ENCODE measurements around the gene TRAP1.
A peak's percentile ranks its signal among the peaks of the same experiment; 100 is the strongest.

Gene TRAP1

DNA sequence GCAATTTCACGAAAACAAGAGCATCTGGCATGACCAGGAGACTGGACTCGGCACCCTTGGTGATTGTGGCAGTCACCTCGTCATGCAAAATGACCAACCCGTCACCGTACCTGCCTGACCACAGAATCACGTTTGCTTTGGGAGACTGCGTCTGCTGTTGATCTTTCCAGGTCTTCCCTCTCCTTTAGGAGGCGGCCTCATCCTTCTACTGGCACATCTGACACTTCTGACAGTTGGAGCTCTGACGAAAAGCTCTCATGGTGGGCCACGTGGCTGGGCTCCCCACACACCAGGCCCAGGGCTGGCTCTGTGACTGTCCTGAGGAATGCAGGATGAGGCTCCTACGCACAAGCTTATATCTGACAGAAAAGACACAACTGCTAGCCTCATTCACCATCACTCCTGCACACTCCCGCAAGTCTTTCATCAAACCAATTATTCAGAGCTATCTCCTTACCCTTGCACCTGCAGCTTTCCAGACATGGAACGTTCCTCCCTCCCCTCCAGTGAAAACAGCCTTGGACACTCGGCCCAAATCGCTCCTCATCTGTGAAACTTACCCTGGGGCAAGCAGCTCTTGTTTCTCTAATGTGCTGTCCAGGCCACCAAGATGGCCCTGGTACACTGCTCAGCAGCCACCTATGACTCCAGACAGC is 3.6 kb downstream of the TRAP1 start:
- no peak overlapping the region for H3K4me3 Mint-ChIP-seq
- no peaks in the 10 kb centered on the region for H3K27me3 Mint-ChIP-seq
- H3K27ac Mint-ChIP-seq, result no peak overlapping the region
- peaks cover 14% of the 10 kb centered on the region for H3K4me1 Mint-ChIP-seq
- DNase-seq (ENCODE audit: low spot score in 2 of 2), result no peak
- peaks cover 2% of the 10 kb centered on the region for H3K36me3 Mint-ChIP-seq
- H3K9me3 Mint-ChIP-seq, result no peaks in the 10 kb centered on the region
- no peak for ATAC-seq (ENCODE audit: low read depth)

DNA sequence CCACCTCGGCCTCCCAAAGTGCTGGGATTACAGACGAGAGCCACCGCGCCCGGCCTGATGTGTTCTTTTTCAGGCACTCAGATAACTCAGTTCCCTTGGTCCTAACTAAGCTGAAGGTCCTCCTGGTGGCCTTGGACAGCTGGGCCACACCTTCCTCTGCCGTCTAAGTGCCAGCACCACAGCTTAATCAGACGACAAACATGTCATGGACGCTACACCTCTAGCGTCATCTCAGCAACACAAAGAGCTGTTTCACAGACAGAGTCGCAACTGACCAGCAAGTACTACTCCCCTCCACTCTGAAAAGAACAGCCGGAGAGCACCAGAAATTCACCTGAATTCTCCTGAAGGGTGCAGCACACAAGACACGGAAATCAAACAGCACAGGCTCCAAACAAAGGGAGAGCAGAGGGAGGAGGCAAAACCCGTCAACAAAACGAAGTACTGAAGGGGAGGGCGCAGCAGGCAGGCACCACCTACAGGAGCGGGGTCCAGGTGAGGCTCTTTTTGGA is 4.4 kb downstream of the TRAP1 start:
- Mint-ChIP-seq H3K36me3 (peaks cover 2% of the 10 kb centered on the region), H3K4me1 (peaks cover 11% of the 10 kb centered on the region), H3K4me3 (no peak overlapping the region), H3K9me3 (no peaks in the 10 kb centered on the region), H3K27ac (no peak overlapping the region), H3K27me3 (no peaks in the 10 kb centered on the region)
- DNase-seq (ENCODE audit: low spot score in 2 of 2) (no peak), ATAC-seq (ENCODE audit: low read depth) (no peak)

DNA sequence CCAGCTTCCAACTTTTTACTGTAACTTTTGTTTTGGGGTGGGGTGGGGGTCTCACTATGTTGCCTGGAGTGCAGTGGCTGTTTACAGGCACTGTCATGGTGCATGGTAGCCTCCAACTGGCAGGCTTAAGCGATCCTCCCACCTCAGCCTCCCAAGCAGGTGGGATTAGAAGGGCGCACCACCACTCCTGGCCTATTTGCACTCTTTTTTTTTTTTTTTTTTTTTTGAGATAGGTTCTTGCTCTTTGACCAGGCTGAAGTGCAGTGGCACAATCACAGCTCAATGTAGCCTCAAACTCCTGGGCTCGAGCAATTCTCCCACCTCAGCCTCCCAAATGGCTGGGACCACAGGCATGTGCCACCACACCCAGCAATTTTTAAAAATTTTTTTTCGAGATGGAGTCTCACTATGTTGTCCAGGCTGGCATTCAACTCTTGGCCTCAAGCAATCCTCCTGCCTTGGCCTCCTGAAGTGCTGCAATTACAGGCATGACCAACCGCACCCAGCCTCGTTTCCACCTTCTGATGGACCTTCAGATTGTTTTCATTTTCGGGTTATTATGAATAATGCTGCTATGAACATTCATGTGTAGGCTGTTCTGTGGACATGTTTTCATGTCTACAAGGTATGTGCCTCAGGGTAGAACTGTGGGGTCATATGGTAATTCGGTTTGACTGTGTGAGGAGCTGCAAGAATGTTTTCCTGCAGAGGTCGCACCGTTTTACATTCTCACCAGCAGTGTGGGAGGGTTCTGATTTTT is 10.9 kb downstream of the TRAP1 start:
- Mint-ChIP-seq H3K27me3 (no peaks in the 10 kb centered on the region), H3K9me3 (no peaks in the 10 kb centered on the region), H3K4me3 (no peak overlapping the region), H3K36me3 (peaks cover 2% of the 10 kb centered on the region), H3K27ac (no peak overlapping the region), H3K4me1 (peaks cover 3% of the 10 kb centered on the region)
- ATAC-seq (ENCODE audit: low read depth) (no peak), DNase-seq (ENCODE audit: low spot score in 2 of 2) (no peak)

DNA sequence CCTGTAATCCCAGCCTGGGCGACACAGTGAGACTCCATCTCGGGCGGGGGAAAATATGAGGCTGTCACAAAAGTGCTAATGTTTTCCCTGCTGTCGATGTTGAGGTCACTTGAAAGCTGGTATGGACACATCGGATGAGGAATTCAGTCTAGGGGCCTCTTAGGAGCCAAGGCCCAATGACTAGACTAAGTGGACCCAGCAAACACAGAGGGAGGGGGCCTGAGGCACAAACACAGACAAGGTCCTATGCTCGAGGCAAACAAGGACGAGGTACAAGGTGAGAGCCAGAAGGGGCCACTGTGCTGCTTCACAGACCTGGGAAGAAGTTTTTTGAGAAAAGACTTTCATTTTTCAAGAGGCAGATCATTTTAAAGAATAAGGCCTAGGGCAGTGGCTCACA is 15.2 kb downstream of the TRAP1 start:
- DNase-seq (ENCODE audit: low spot score in 2 of 2) (no peak), ATAC-seq (ENCODE audit: low read depth) (no peak)
- Mint-ChIP-seq H3K27ac (no peak overlapping the region), H3K27me3 (no peaks in the 10 kb centered on the region), H3K36me3 (peaks cover 2% of the 10 kb centered on the region), H3K4me3 (no peak overlapping the region), H3K9me3 (no peaks in the 10 kb centered on the region), H3K4me1 (peaks cover 3% of the 10 kb centered on the region)

DNA sequence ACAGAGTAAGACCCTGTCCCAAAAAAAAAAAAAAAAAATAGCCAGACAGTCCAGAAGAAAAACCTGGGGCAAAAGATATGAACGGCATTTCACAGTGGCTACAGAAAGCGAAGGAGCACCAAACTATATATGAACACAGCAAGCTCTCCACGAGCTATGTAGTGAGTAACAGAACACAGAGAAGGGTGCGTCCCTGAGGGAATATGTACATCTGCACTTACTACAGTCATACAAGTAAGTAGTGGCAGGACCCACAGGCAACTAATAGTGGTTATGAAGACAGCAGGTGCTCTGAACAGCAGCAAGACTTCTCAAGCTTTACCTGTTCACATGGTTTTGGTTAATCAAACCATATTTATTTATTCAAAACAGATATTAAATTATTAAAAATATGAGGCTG is 15.8 kb downstream of the TRAP1 start:
- Mint-ChIP-seq H3K4me1 (peaks cover 3% of the 10 kb centered on the region), H3K4me3 (no peak overlapping the region), H3K27ac (no peak overlapping the region), H3K9me3 (no peaks in the 10 kb centered on the region), H3K36me3 (peaks cover 2% of the 10 kb centered on the region), H3K27me3 (no peaks in the 10 kb centered on the region)
- no peak for ATAC-seq (ENCODE audit: low read depth)
- no peak for DNase-seq (ENCODE audit: low spot score in 2 of 2)

DNA sequence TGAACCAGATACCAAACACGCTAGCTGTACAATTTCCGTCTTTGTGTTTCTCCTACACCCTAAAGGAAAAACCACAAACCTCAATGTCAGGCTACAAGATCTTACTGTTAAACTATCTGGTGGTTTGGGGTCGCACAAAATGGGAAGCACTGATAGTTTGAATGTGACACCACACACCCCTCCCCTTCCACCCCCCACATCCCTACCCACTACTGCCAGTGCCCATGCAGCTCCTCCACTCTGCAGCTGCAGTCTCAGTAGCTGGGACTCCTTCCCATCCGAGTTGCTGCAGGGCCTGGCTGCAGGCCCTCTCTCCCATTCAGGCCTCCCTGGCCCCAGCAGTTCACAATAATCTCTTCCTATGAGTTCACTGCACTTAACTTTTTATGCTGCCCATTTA is 18.4 kb downstream of the TRAP1 start:
- no peak for DNase-seq (ENCODE audit: low spot score in 2 of 2)
- peaks cover 2% of the 10 kb centered on the region for H3K4me1 Mint-ChIP-seq
- H3K27me3 Mint-ChIP-seq, result no peaks in the 10 kb centered on the region
- no peak overlapping the region for H3K27ac Mint-ChIP-seq
- H3K4me3 Mint-ChIP-seq, result no peak overlapping the region
- H3K36me3 Mint-ChIP-seq, result peaks cover 6% of the 10 kb centered on the region
- ATAC-seq (ENCODE audit: low read depth), result no peak
- no peaks in the 10 kb centered on the region for H3K9me3 Mint-ChIP-seq

DNA sequence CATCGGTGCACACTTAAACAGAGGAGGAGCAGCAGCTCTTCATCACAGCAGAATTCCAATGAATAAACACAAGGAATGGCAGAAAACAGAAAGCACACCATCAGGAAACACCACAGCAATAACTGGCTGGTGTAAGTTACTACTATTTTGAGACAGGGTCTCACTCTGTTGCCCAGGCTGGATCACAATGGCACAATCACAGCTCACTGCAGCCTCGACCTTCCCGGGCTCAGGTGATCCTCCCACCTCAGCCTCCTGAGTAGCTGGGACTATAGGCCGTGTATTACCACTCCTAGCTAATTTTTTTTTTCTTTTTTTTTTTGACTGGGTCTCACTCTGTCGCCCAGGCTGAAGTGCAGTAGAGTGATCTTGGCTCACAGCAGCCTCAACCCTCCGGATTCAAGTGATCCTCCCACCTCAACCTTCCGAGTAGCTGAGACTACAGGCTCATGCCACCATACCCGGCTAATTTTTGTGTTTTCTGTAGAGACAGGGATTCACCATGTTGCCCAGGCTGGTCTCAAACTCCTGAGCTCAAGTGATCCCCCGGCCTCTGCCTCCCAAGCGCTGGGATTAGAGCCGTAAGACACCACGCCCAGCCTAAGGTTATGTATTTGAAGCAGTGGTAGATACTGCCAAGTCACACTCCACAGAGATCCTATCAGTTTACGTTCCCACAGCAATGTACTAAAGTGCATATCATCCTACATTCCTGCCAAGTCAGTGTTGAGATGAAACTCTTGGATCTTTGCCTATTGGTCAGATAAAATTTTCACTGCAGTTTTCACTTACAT is 20.7 kb downstream of the TRAP1 start:
- ATAC-seq (ENCODE audit: low read depth) (no peak), DNase-seq (ENCODE audit: low spot score in 2 of 2) (no peak)
- no peak overlapping the region for H3K27ac Mint-ChIP-seq
- H3K36me3 Mint-ChIP-seq, result peaks cover 4% of the 10 kb centered on the region
- H3K4me1 Mint-ChIP-seq, result peaks cover 2% of the 10 kb centered on the region
- no peaks in the 10 kb centered on the region for H3K27me3 Mint-ChIP-seq
- H3K9me3 Mint-ChIP-seq, result no peaks in the 10 kb centered on the region
- H3K4me3 Mint-ChIP-seq, result no peak overlapping the region

DNA sequence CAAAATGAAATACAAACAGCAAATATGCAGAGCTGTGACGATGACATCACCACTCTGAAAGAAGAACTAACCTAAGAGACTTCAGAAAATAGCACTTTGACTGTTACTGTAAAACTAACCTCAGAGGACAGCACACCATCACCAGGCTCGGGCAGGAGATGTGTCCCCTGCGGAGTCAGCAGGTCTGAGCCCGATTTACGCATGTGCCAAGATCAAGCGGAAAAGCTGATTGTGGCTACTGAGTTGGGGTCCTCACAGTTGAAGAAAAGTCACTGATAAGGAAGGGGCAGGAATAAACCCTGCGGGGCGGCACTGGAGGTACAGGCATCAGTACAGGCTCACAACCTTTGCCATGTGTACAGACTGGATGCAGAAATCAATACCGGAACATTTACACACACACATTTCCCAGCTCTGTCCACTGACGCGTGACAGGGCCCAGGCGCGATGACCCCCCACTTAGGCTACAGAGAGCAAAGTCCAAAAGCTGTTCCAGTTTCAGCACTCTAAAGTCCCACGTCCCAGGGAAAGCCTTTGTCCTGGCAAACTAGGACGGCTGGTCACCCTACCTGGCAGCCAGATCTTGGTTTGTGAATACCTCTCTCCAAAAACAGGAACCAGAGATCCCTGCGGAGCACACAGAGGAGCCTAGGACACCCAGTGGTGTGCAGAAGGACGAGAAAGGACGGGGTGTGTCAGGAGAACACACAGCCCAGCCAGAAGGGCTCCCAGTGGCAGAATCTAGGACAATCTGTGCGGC is 21.5 kb downstream of the TRAP1 start:
- H3K27ac Mint-ChIP-seq, result no peak overlapping the region
- H3K27me3 Mint-ChIP-seq, result no peaks in the 10 kb centered on the region
- no peak for ATAC-seq (ENCODE audit: low read depth)
- H3K36me3 Mint-ChIP-seq, result peaks cover 4% of the 10 kb centered on the region
- H3K4me1 Mint-ChIP-seq, result peaks cover 3% of the 10 kb centered on the region
- H3K4me3 Mint-ChIP-seq, result no peak overlapping the region
- no peak for DNase-seq (ENCODE audit: low spot score in 2 of 2)
- H3K9me3 Mint-ChIP-seq, result no peaks in the 10 kb centered on the region

DNA sequence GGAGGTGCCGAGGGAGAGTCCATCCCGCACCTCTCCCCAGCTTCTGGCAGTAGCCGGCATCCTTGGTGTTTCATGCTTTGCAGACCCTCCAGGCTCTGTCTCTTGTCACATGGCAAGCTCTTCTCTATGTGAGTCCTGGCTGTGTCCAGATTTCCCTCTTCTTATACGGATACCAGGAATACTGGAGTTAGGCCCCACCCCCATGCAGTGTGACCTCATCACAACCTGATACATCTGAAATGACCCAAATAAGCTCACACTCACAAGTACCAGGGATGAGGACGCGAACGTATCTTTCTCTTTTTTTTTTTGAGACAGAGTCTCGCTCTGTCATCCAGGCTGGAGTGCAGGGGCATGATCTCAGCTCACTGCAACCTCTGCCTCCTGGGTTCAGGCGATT is 23.3 kb downstream of the TRAP1 start:
- Mint-ChIP-seq H3K4me1 (peaks cover 8% of the 10 kb centered on the region), H3K27ac (no peak overlapping the region), H3K27me3 (no peaks in the 10 kb centered on the region), H3K36me3 (peaks cover 4% of the 10 kb centered on the region), H3K4me3 (no peak overlapping the region), H3K9me3 (no peaks in the 10 kb centered on the region)
- no peak for DNase-seq (ENCODE audit: low spot score in 2 of 2)
- ATAC-seq (ENCODE audit: low read depth), result no peak

DNA sequence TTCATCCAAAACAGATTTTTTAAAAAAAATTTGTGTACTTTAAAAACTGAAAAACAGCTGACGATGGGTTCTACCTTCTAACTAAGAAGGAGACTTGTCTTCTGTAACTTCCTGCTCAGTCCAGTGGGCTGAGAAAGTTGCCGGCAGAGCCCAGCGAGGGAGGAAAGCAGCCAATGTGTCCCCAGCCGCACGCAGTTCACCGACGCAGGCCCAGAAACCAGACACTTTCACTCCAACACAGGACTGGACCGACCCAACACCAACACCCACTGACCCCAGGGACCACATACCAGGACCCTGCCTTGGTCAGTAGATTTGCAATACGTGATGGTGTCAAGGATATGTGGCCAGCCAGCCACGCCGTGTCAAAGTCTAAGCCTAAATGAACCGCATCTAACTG is 25.6 kb downstream of the TRAP1 start:
- Mint-ChIP-seq H3K4me1 (peaks cover 8% of the 10 kb centered on the region), H3K27me3 (no peaks in the 10 kb centered on the region), H3K4me3 (no peak overlapping the region), H3K36me3 (peaks cover 12% of the 10 kb centered on the region), H3K9me3 (no peaks in the 10 kb centered on the region), H3K27ac (no peak overlapping the region)
- ATAC-seq (ENCODE audit: low read depth) (no peak), DNase-seq (ENCODE audit: low spot score in 2 of 2) (no peak)

DNA sequence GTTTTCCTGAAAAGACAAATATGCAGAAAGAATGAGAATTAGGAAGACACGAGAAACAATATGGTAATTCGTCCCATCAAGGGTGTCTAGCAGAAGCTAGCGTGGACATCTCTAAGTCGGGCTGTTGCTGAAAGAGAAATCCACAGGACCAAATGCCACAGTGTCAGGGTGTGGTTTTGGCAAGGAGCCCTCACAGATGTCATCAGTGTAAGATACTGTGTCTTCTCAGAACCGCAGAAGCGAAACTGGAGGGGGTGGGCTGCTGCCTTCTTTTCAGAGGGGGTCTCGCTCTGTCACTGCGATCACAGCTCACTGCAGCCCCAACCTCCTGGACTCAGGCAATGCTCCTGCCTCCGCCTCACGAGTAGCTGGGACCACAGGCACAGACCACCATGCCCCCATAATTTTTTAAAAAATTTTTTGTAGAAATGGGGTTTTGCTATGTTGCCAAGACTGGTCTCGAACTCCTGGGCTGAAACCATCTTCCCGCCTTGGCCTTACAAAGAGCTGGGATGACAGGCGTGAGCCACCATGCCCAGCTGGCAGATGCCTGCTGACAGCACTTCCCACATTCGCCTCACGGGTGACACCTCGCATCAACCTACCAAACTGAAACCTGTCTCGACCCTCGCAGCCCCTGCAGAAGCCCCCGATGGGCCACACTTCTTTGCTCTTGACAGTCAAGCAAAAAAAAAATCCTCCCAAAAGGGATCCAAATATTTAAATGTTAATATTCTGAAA is 26.2 kb downstream of the TRAP1 start:
- DNase-seq (ENCODE audit: low spot score in 2 of 2), result no peak
- Mint-ChIP-seq H3K36me3 (peaks cover 12% of the 10 kb centered on the region), H3K4me1 (peaks cover 8% of the 10 kb centered on the region), H3K4me3 (peak overlapping the region; percentile 45), H3K9me3 (no peaks in the 10 kb centered on the region), H3K27me3 (no peaks in the 10 kb centered on the region), H3K27ac (no peak overlapping the region)
- no peak for ATAC-seq (ENCODE audit: low read depth)

DNA sequence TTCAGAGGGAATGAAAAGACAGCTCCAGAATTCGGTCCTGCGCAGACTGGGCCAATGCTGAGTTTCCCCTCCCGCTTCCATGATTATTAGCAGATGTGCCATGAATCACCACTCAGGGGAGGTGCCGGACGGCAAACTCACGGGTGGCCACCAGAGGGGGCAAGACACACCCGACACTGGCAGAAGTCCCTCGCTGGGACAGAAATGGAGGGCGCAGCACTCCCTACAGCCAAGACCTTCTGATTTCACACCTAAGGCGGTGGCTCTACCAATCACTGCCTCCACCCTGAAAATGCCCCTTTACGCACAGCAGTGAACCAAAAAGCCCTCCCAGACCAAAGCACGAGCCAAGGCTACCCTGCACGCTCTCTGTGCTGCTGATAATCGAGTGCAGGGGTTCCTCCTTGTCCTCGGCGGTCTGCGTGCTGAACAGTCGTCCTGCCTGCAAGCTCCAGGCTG is 26.8 kb downstream of the TRAP1 start:
- H3K27me3 Mint-ChIP-seq, result no peaks in the 10 kb centered on the region
- peak overlapping the region; percentile 45 for H3K4me3 Mint-ChIP-seq
- H3K36me3 Mint-ChIP-seq, result peaks cover 12% of the 10 kb centered on the region
- no peaks in the 10 kb centered on the region for H3K9me3 Mint-ChIP-seq
- DNase-seq (ENCODE audit: low spot score in 2 of 2) (peak; percentile 79 to 89), ATAC-seq (ENCODE audit: low read depth) (peak; percentile 99)
- H3K27ac Mint-ChIP-seq, result no peak overlapping the region
- H3K4me1 Mint-ChIP-seq, result peaks cover 6% of the 10 kb centered on the region

DNA sequence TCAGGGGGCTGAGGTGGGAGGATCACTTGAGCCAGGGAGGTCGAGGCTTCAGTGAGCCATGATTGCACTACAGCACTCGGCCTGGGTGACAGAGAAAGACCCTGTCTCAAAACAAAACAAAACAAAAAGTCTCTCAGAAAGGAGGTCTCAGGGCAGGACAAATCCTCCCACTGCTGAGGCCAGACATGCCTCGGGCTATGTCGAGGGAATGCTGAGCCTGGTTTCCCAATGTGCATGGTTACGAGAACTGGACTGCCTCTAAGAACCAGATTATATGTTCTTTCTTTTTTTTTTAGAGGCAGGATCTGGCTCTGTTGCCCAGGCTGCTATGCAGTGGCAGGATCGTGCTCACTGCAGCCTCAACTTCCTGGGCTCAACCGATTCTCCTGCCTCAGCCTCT is 27.6 kb downstream of the TRAP1 start:
- Mint-ChIP-seq H3K4me1 (peaks cover 6% of the 10 kb centered on the region), H3K36me3 (peaks cover 11% of the 10 kb centered on the region), H3K27me3 (no peaks in the 10 kb centered on the region), H3K9me3 (no peaks in the 10 kb centered on the region), H3K27ac (no peak overlapping the region), H3K4me3 (no peak overlapping the region)
- no peak for DNase-seq (ENCODE audit: low spot score in 2 of 2)
- no peak for ATAC-seq (ENCODE audit: low read depth)

Data from memory B cell (primary cell).